Activated CD4-positive, alpha-beta T cell treated with anti-CD3 and anti-CD28 coated beads, Interleukin-2, Interleukin-6, amounts not matched to agents 100 ng/mL and 50 ng/mL, durations not matched to agents 16 hours and 8 hours (primary cell): ENCODE measurements around the gene VEPH1.
"Not testable (repeated sequence)": the region's sequence is repeated elsewhere in the genome, so short reads cannot be mapped to it uniquely, and the experiment has no call there.

Source experiments
- DNase-seq: peaks from one replicate; pipeline ENCODE4 v3.0.0-alpha.2; 2020

VEPH1 gene

DNA sequence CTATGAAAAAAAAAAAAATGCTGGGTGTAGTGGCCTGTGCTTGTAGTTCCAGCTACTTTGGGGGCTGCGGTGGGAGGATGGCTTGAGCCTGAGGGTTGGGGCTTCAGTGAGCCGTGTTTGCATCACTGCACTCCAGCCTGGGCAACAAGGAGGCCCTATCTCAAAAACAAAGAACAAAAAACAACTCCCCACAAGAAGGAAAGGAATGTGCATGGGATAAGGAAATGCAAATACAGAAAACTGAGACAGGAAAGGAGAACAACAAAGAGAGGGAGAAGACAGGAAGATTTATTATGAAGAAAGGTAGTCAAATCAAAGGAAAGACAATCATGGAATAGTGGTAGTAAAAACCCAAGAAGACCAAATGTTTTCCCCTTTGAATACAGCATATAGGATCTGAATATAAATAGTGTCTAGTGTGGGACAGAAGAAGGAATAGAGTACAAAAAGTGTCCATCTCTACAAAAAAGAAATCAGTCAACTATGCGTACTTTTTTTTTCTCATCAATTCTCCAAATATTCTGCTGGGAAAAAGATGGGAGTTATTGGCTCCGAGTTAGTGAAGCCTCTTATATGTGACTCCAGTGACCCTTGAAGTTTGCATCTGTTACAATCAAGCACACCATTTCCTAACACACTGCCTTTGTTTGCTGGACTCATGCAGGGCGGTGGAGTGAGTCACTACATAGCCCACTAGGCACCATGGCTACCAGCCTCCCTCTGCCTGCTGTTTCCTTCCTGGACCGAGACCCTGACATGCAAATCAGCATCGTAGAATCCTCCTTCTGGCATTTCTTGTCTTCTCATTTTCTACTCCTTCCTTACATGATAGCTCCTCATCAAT lies 167.8 kb downstream of the VEPH1 start:
- DNase-seq = no peak

DNA sequence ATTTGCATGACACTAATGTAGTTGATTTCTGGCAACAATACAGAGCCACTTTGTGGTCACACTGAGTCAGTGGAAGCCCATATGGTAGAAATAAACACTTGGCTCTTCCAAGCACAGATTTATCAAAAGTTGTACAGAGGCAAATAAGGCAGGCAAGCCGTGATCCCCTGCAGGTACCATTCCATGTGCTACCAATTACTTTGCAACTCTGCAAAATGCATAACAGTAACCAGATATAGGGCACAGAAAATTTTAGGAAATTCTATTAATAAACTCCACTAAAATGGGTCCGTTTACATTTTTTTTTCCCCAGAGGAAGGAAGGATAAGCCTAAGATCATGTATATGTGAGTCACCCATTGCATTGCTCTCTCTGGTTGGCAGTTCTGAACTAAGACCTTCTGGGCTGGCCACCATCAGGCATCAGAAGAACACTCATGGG lies 169.6 kb downstream of the VEPH1 start:
- DNase-seq = no peak

DNA sequence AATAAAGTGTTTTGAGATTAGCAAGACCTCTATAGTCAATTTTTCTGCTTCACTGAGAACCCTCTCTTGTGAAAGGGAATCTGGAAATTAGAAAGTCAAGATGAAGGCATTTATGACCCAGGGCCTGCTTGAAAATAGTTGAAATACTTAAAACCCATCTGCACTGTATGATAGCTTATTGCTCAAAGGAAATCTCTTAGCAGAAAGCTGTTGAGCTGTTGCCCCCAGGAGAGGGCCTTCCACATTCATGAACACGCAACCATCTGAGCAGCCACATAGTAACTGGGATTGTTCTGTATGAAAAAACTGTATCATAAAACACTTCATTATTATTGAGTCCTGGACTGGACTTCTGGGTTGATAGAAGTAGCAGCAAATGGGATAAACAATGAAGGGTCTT lies 173.0 kb downstream of the VEPH1 start:
- no peak for DNase-seq

DNA sequence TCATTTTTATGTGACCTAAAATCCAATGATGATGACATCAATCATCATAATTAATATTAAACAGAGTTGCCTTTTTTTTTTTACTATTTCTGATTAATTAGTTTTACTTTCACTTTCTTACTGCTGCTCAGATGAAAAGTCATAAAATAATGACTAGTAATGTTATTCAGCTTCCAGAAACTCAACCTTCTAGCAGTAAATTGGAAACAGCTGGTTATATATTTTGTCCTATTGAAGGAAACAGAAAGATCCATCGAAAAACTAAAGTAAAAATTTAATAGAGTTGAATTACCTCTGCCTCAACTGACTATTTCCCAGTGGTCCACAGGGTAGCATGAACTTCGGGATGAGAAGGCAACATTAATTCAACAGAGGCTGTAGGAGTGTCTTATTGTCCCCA lies 173.7 kb downstream of the VEPH1 start:
- no peak for DNase-seq

DNA sequence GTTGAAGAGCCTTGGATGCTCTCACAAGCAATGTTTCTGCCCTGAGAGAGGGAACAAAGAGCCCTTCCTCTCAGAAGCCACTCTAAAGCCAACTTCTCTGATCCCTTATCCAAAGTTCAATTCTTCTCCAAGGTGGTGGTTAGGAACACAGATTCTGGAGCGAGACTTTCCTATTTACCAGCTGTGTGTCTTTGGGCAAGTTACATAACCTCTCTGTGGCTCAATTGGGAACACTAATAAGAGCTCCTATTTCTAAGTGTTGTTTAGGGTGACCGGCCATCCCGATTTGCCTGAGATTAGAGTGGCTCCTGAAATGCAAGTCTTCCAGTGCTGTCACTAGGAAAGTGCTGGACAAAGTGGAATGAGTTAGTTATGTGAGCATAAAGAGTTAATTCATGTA lies 175.4 kb downstream of the VEPH1 start:
- no peak for DNase-seq

DNA sequence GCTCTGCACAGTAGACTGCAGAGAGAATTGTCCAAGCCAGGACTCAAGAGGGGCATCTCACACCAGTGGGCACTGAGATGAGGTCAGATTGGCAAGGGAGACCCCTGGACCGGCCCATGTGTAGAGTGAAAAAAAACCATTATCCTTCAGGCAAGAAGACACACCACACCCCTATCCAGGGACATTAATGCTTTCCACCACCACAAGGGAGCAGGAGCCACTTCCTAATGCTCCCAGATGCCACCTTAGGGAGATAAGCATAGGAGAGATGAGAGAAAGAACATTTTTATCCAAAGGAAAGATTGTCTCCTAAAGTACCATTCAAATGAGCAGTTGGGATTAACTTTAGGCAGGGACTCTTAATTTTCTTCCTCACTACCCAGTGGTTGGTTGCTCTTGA lies 176.2 kb downstream of the VEPH1 start:
- no peak for DNase-seq

GRCh38 chr3:157324869-157325268 lies 178.3 kb downstream of the VEPH1 start:
- DNase-seq = not testable (repeated sequence)

DNA sequence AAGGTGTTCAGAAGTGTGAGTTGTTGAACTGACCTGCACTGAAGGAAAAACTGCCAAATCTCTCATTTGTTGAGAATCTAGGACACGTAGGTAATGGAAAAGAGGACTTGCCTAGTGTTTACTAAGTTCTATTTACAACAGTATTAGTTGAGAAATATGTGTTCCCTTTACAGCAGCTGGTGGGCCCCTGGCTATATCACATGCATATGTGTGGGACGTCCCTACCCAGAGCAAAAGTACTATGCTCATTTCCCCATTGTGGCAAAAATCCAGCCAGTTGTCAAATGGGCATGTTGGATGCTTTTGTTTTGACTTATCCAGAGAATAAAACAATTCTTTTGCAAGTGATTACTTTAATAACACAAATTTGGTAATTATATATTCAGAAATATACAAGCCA lies 179.9 kb downstream of the VEPH1 start:
- no peak for DNase-seq

DNA sequence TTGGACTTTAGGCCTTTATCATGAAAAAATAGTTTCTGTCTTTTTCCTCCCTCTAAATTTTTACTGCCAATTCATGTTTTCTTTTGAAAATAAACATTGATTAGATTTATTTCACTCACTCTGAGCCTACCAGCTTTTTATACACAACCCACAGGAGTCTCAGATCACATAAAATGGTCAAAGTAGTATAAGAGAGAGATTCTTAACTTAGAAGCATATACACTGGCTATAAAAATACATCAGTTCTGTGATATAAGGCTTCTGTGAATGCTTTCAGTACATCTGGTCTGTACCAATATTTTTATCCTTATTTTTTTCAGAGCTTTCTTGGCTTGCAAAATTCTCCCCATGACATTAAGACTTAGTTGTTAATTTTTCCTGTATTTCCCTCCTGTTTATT lies 183.5 kb downstream of the VEPH1 start:
- no peak for DNase-seq

GRCh38 chr3:157318639-157319288 lies 184.5 kb downstream of the VEPH1 start:
- no peak for DNase-seq

GRCh38 chr3:157317895-157318294 lies 185.3 kb downstream of the VEPH1 start:
- no peak for DNase-seq

GRCh38 chr3:157313186-157313585 lies 190.0 kb downstream of the VEPH1 start:
- DNase-seq = no peak

DNA sequence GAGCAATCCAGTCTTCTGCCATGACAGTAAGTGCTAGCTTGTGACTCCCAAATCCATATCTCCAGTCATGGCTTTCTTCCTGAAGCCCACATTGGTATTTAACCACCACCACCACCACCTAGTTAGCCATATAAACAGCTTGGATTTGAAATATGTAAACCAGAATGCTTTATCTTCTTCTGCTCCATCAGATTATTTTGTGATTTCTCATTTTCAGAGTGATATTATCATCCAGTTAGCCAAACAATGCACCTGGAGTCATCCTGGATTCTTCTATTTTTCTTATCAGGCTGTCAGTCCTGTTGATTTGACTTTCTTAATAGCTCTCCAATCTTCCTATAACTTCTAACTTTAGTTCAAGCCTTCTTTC lies 190.9 kb downstream of the VEPH1 start:
- no peak for DNase-seq

GRCh38 chr3:157311633-157312375 lies 191.4 kb downstream of the VEPH1 start:
- DNase-seq = no peak

GRCh38 chr3:157310329-157311052 lies 192.7 kb downstream of the VEPH1 start:
- no peak for DNase-seq

DNA sequence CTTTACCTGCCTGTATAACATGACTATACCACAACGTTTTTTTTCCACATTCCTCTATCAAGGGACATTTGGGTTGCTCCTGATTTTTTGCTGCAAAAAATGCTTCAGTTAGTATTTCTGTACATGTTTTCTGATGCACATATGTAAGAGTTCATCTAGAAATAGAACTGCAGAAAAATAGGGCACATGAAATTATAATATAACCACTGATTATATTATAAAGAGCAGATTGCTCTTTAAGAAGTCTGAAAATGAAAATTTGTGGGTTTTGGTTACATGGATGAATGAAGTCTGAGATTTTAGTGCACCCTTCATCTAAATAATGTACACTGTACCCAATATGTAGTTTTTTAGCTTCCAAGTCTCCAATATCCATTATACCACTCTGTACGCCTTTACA lies 196.7 kb downstream of the VEPH1 start:
- DNase-seq = no peak

- DNase-seq = no peak
Observed at GRCh38 chr3:157305392-157305791, 197.8 kb downstream of the VEPH1 start.

- DNase-seq = no peak
Observed at GRCh38 chr3:157301755-157302154, 201.5 kb downstream of the VEPH1 start.

DNA sequence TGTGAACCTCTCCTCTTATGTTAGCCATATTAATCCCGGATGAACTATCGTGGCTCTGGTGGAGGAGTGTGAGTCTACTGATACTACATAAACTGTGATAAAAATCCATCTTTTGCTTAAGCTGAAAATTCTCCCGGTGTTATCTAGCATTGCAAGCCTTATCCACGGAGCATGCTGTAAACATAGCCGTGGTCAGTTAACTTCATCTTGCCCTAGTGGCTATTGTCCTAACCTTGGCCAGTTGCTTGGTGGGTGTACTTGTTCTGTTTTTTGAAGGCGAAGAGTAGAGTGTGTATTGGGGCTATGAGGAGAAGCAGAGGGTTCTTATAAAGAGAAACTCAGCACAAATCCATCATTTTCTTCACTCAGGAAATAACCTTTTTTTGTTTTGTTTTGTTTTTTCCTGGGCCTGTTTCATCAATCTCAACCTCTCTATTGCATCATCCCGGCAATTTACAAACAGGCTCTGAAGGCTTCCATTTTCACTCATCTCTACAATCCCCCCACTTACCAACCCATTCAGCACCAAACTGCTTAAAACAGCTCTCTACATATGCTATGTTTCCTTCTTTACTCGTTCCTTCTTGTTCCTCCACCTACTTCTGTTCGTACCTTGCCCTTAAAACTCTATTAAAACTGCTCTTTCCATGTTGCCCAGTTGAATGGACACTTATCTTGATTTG lies 202.1 kb downstream of the VEPH1 start:
- no peak for DNase-seq

- DNase-seq = no peak
Observed at GRCh38 chr3:157300094-157300493, 203.1 kb downstream of the VEPH1 start.

GRCh38 chr3:157297328-157297915 lies 205.8 kb downstream of the VEPH1 start:
- DNase-seq = no peak

DNA sequence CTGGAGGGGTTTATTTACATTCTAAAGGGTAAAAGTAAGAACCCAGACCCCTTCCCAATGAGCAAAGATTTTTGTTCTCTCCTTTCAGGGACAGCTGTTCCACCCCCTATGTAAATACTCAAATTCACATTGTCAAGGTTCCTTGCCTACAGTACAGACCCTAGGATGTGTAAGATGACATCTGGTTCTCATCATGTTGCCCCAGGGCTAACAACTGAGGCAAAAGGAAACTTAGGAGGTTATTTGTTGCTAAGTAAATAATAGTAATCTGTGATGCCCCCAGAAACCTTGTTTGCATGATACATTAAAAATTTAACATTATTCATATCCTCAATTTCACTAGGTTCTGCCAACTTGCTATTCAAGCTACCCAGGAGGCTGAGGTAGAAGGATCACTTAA lies 208.3 kb downstream of the VEPH1 start:
- no peak for DNase-seq
